Body of pancreas (tissue), 4 donors: Measurements from ENCODE around the gene KIF26A.
"Not testable (repeated sequence)": the region's sequence is repeated elsewhere in the genome, so short reads cannot be mapped to it uniquely, and the experiment has no call there.

Source experiments
- POLR2A ChIP-seq, 3 donors: fragments of 450-650 bp; IDR thresholded peaks; one replicate each; pipeline ENCODE4 v1.6.1; 2016; ENCODE audit warnings: antibody characterized with exemption in 3 of 3, mild to moderate bottlenecking in 2 of 3
- TF ChIP-seq, protein P1 (sequence below), 7 experiments: fragments of 450-650 bp in 4 of 7; fragments of 200-600 bp in 3 of 7; sonication (generic) in 3 of 7; IDR thresholded peaks; one replicate each; pipeline ENCODE4 v1.5.1; 2016 to 2019; ENCODE audit warnings: antibody characterized with exemption in 7 of 7

DNA sequence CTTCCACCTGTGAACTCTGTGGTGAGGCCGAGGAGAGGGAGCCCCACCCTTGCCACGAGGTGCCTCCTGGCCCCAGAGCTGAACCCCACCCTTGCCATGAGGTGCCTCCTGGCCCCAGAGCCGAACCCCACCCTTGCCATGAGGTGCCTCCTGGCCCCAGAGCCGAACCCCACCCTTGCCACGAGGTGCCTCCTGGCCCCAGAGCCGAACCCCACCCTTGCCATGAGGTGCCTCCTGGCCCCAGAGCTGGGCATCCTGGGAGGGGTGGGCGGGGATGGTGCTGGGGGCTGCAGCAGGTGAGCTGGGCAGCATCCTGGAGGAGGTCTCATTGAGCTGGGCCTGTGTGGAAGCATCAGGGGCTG, 15.0 kb downstream of the KIF26A start:
- TF ChIP-seq, protein P1, sequence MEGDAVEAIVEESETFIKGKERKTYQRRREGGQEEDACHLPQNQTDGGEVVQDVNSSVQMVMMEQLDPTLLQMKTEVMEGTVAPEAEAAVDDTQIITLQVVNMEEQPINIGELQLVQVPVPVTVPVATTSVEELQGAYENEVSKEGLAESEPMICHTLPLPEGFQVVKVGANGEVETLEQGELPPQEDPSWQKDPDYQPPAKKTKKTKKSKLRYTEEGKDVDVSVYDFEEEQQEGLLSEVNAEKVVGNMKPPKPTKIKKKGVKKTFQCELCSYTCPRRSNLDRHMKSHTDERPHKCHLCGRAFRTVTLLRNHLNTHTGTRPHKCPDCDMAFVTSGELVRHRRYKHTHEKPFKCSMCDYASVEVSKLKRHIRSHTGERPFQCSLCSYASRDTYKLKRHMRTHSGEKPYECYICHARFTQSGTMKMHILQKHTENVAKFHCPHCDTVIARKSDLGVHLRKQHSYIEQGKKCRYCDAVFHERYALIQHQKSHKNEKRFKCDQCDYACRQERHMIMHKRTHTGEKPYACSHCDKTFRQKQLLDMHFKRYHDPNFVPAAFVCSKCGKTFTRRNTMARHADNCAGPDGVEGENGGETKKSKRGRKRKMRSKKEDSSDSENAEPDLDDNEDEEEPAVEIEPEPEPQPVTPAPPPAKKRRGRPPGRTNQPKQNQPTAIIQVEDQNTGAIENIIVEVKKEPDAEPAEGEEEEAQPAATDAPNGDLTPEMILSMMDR (IDR thresholded peaks at IDR 0.05) = not testable (repeated sequence)
- not testable (repeated sequence) for TF ChIP-seq POLR2A (IDR thresholded peaks at IDR 0.05)
